DOHH2 (cell line): ENCODE measurements around the gene DAZAP1.

Source experiments
- H3F3A ChIP-seq: fragments of 200-600 bp; sonication (generic), shearing (Covaris generic); 2 replicates; pipeline ENCODE4 v1.6.0; 2016; ENCODE audit warnings: antibody characterized with exemption, mild to moderate bottlenecking; ENCODE audit not compliant: control insufficient read depth, insufficient read depth
- H3K27ac ChIP-seq: fragments of 200-600 bp; sonication (generic); 2 replicates; pipeline ENCODE4 v1.5.1; 2014; ENCODE audit warnings: low read depth, mild to moderate bottlenecking, low read length, moderate library complexity
- H3K27me3 ChIP-seq: fragments of 200-600 bp; sonication (generic); 2 replicates; pipeline ENCODE4 v1.6.1; 2014; ENCODE audit warnings: mild to moderate bottlenecking, low read length, mixed read lengths; ENCODE audit not compliant: control insufficient read depth
- H3K36me3 ChIP-seq: fragments of 200-600 bp; sonication (generic); 2 replicates; pipeline ENCODE4 v1.6.1; 2014; ENCODE audit warnings: mild to moderate bottlenecking, low read length, moderate library complexity, mixed read lengths; ENCODE audit not compliant: control insufficient read depth
- H3K4me1 ChIP-seq: fragments of 200-600 bp; sonication (generic); 2 replicates; pipeline ENCODE4 v1.6.1; 2014; ENCODE audit warnings: mild to moderate bottlenecking, low read length, mixed read lengths; ENCODE audit not compliant: control insufficient read depth
- H3K4me2 ChIP-seq: fragments of 200-600 bp; sonication (generic); 2 replicates; pipeline ENCODE4 v1.6.0; 2014; ENCODE audit warnings: mild to moderate bottlenecking, low read length, moderate library complexity
- H3K4me3 ChIP-seq: fragments of 200-600 bp; sonication (generic); 2 replicates; pipeline ENCODE4 v1.5.1; 2014; ENCODE audit warnings: mild to moderate bottlenecking, low read length, mixed read lengths
- H3K79me2 ChIP-seq: fragments of 200-600 bp; sonication (generic); 2 replicates; pipeline ENCODE4 v1.6.1; 2014; ENCODE audit warnings: mild to moderate bottlenecking, low read length, mixed read lengths; ENCODE audit not compliant: control insufficient read depth
- H3K9me2 ChIP-seq: fragments of 200-600 bp; sonication (generic); replicated peaks from 2 replicates; pipeline ENCODE4 v1.6.1; 2014; ENCODE audit warnings: mild to moderate bottlenecking, low read length, mixed read lengths; ENCODE audit not compliant: control insufficient read depth
- H3K9me3 ChIP-seq: fragments of 200-600 bp; sonication (generic); 2 replicates; pipeline ENCODE4 v1.6.1; 2014; ENCODE audit warnings: antibody characterized with exemption, low read length, mixed read lengths; ENCODE audit not compliant: control insufficient read depth, insufficient read depth
- H4K20me1 ChIP-seq: fragments of 200-600 bp; sonication (generic); 2 replicates; pipeline ENCODE4 v1.6.0; 2014; ENCODE audit warnings: low read depth, mild to moderate bottlenecking, antibody characterized with exemption, low read length, moderate library complexity; ENCODE audit not compliant: control insufficient read depth, insufficient read depth
- CTCF ChIP-seq: fragments of 200-600 bp; sonication (generic); IDR thresholded peaks from one replicate; pipeline ENCODE4 v1.5.1; 2014; ENCODE audit warnings: antibody characterized with exemption, mild to moderate bottlenecking, low read depth, low read length; ENCODE audit not compliant: poor library complexity, severe bottlenecking
- EZH2phosphoT487 ChIP-seq: fragments of 200-600 bp; sonication (generic); IDR thresholded peaks from 2 replicates; pipeline ENCODE4 v1.6.1; 2017; ENCODE audit warnings: borderline replicate concordance, mild to moderate bottlenecking, antibody characterized with exemption, low read length, moderate library complexity, mixed read lengths

DAZAP1 gene

GRCh38 chr19:1434040-1434366, 26.6 kb downstream of the DAZAP1 start:
- no peaks in the 10 kb centered on the region for H3K9me2 ChIP-seq
- TF ChIP-seq EZH2phosphoT487: no peak
- TF ChIP-seq CTCF: no peak
- peaks cover 12% of the 10 kb centered on the region for H3K4me1 ChIP-seq
- peaks cover 16% of the 10 kb centered on the region for H3F3A ChIP-seq
- H4K20me1 ChIP-seq: no peaks in the 10 kb centered on the region
- H3K4me2 ChIP-seq: no peak overlapping the region
- H3K27me3 ChIP-seq: no peaks in the 10 kb centered on the region
- H3K4me3 ChIP-seq: no peak overlapping the region
- peaks cover 59% of the 10 kb centered on the region for H3K36me3 ChIP-seq
- peaks cover 9% of the 10 kb centered on the region for H3K79me2 ChIP-seq
- H3K27ac ChIP-seq: no peak overlapping the region
- no peaks in the 10 kb centered on the region for H3K9me3 ChIP-seq

GRCh38 chr19:1434577-1435060, 27.2 kb downstream of the DAZAP1 start:
- peaks cover 59% of the 10 kb centered on the region for H3K36me3 ChIP-seq
- peaks cover 22% of the 10 kb centered on the region for H3F3A ChIP-seq
- H3K27me3 ChIP-seq: no peaks in the 10 kb centered on the region
- H4K20me1 ChIP-seq: peaks cover 5% of the 10 kb centered on the region
- no peaks in the 10 kb centered on the region for H3K9me3 ChIP-seq
- TF ChIP-seq EZH2phosphoT487 (no peak), CTCF (no peak)
- H3K27ac ChIP-seq: no peak overlapping the region
- H3K4me1 ChIP-seq: peaks cover 17% of the 10 kb centered on the region
- H3K79me2 ChIP-seq: peaks cover 15% of the 10 kb centered on the region
- H3K9me2 ChIP-seq: no peaks in the 10 kb centered on the region
- no peak overlapping the region for H3K4me3 ChIP-seq
- no peak overlapping the region for H3K4me2 ChIP-seq

- Histone ChIP-seq H3K4me3 (no peak overlapping the region), H3K4me1 (peaks cover 25% of the 10 kb centered on the region), H4K20me1 (peaks cover 12% of the 10 kb centered on the region), H3K79me2 (peaks cover 23% of the 10 kb centered on the region), H3K27me3 (no peaks in the 10 kb centered on the region), H3K9me2 (no peaks in the 10 kb centered on the region), H3K36me3 (peaks cover 60% of the 10 kb centered on the region), H3K4me2 (no peak overlapping the region), H3F3A (peaks cover 28% of the 10 kb centered on the region), H3K9me3 (no peaks in the 10 kb centered on the region), H3K27ac (no peak overlapping the region)
- TF ChIP-seq CTCF (no peak), EZH2phosphoT487 (no peak)
These were observed 28.1 kb downstream of the DAZAP1 start for GRCh38 chr19:1435378-1435989.
